Measurements from ENCODE around the gene CYP20A1.

Gene CYP20A1

DNA sequence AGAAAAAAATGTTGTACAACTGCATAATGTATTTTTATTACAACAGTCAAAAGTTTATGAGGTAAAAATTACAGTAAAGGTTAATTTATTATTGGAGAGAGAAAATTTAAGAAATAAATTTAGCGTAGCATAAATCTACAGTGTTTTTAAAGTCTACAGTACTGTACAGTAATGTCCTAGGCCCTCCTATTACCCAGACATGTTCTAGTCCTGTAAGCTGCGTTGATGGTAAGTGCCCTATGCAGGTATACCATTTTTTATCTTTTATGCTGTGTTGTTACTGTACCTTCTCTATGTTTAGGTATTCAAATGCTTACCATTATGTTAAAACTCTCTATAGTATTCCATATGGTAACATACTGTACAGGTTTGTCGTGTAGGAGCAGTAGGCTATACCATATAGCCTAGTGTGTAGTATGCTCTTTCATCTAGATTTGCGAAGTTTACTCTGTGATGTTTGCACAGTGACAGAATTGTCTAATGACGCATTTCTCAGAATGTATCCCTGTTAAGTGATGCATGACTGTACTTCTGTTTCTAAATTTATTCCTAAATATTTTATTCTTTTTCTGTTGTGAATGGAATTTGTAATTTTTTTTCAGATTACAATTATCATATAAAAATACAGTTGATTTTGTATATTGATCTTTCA is 113.9 kb downstream of the CYP20A1 start:
- TF ChIP-seq, protein P1, sequence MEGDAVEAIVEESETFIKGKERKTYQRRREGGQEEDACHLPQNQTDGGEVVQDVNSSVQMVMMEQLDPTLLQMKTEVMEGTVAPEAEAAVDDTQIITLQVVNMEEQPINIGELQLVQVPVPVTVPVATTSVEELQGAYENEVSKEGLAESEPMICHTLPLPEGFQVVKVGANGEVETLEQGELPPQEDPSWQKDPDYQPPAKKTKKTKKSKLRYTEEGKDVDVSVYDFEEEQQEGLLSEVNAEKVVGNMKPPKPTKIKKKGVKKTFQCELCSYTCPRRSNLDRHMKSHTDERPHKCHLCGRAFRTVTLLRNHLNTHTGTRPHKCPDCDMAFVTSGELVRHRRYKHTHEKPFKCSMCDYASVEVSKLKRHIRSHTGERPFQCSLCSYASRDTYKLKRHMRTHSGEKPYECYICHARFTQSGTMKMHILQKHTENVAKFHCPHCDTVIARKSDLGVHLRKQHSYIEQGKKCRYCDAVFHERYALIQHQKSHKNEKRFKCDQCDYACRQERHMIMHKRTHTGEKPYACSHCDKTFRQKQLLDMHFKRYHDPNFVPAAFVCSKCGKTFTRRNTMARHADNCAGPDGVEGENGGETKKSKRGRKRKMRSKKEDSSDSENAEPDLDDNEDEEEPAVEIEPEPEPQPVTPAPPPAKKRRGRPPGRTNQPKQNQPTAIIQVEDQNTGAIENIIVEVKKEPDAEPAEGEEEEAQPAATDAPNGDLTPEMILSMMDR (conservative IDR thresholded peaks at IDR 0.05; ENCODE audit: low read length), result no peak
- TF ChIP-seq EZH2phosphoT487 (IDR thresholded peaks at IDR 0.05; ENCODE audit: borderline replicate concordance), result no peak
- H3K4me1 ChIP-seq (ENCODE audit: insufficient read depth, low read length, poor library complexity, severe bottlenecking), result no peaks in the 10 kb centered on the region
- H3K9me3 ChIP-seq (ENCODE audit: insufficient read depth, low read depth, low read length), result no peaks in the 10 kb centered on the region
- H3K4me2 ChIP-seq (ENCODE audit: low read depth, low read length, poor library complexity, severe bottlenecking), result no peak overlapping the region
- no peak overlapping the region for H2AFZ ChIP-seq (ENCODE audit: low read length)
- no peaks in the 10 kb centered on the region for H3K27me3 ChIP-seq (ENCODE audit: insufficient read depth, low read length, poor library complexity, severe bottlenecking)
- no peaks in the 10 kb centered on the region for H3K9me2 ChIP-seq (replicated peaks; ENCODE audit: low read depth, low read length)
- no peaks in the 10 kb centered on the region for H3F3A ChIP-seq (ENCODE audit: low read depth)
- H4K20me1 ChIP-seq (ENCODE audit: insufficient read depth, low read length, poor library complexity, severe bottlenecking), result peaks cover 5% of the 10 kb centered on the region
- H3K79me2 ChIP-seq (ENCODE audit: insufficient read depth, low read length), result peaks cover 52% of the 10 kb centered on the region
- H3K4me3 ChIP-seq (ENCODE audit: low read length, poor library complexity, severe bottlenecking), result no peak overlapping the region
- no peaks in the 10 kb centered on the region for H3K36me3 ChIP-seq (ENCODE audit: insufficient read depth, low read length)
- H3K9ac ChIP-seq (ENCODE audit: low read depth, low read length, poor library complexity, severe bottlenecking), result no peak overlapping the region

- TF ChIP-seq EZH2phosphoT487 (IDR thresholded peaks at IDR 0.05; ENCODE audit: borderline replicate concordance), result no peak
- TF ChIP-seq, protein P1 (conservative IDR thresholded peaks at IDR 0.05; ENCODE audit: low read length), result no peak
- Histone ChIP-seq H3K4me1 (ENCODE audit: insufficient read depth, low read length, poor library complexity, severe bottlenecking) (no peaks in the 10 kb centered on the region), H3K9me2 (replicated peaks; ENCODE audit: low read depth, low read length) (no peaks in the 10 kb centered on the region), H3K79me2 (ENCODE audit: insufficient read depth, low read length) (peaks cover 52% of the 10 kb centered on the region), H3K4me3 (ENCODE audit: low read length, poor library complexity, severe bottlenecking) (no peak overlapping the region), H3K36me3 (ENCODE audit: insufficient read depth, low read length) (no peaks in the 10 kb centered on the region), H3K4me2 (ENCODE audit: low read depth, low read length, poor library complexity, severe bottlenecking) (no peak overlapping the region), H4K20me1 (ENCODE audit: insufficient read depth, low read length, poor library complexity, severe bottlenecking) (peaks cover 5% of the 10 kb centered on the region), H3K9ac (ENCODE audit: low read depth, low read length, poor library complexity, severe bottlenecking) (no peak overlapping the region), H3K9me3 (ENCODE audit: insufficient read depth, low read depth, low read length) (no peaks in the 10 kb centered on the region), H3F3A (ENCODE audit: low read depth) (no peaks in the 10 kb centered on the region), H3K27me3 (ENCODE audit: insufficient read depth, low read length, poor library complexity, severe bottlenecking) (no peaks in the 10 kb centered on the region), H2AFZ (ENCODE audit: low read length) (no peak overlapping the region)
Observed at GRCh38 chr2:203354966-203355365, 116.1 kb downstream of the CYP20A1 start.

All from Loucy (cell line).